ENCODE data around the gene COP1.
"Not testable (repeated sequence)": the region's sequence is repeated elsewhere in the genome, so short reads cannot be mapped to it uniquely, and the experiment has no call there.

DNA sequence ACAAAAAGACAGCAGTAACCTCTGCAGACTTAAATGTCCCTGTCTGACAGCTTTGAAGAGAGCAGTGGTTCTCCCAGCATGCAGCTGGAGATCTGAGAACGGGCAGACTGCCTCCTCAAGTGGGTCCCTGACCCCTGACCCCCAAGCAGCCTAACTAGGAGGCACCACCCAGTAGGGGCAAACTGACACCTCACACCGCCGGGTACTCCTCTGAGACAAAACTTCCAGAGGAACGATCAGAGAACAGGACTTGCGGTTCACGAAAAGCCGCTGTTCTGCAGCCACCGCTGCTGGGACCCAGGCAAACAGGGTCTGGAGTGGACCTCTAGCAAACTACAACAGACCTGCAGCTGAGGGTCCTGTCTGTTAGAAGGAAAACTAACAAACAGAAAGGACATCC, 214.3 kb downstream of the COP1 start:
- not testable (repeated sequence) for TF ChIP-seq CTCF, POLR2A (IDR thresholded peaks at IDR 0.05)
